Measurements from ENCODE around the gene MAD1L1. TPM values are rescaled to one million over a fixed set of nuclear protein-coding genes. Genes with fewer than 3 reads are reported as not detected.

Gene MAD1L1
- total RNA-seq, 1 donor from 2014 or later: 48.4 TPM

- Histone ChIP-seq H3K27ac (no peak overlapping the region), H3K4me1 (peaks cover 4% of the 10 kb centered on the region), H3K4me3 (no peak overlapping the region), H3K27me3 (no peaks in the 10 kb centered on the region), H3K36me3 (peaks cover 32% of the 10 kb centered on the region), H3K9me3 (no peaks in the 10 kb centered on the region)
- DNase-seq (peak; percentile 37), ATAC-seq (no peak)
- intact Hi-C loops (cut with DNase I): no loop called here
- TF ChIP-seq CTCF (IDR thresholded peaks at IDR 0.05): no peak
These were observed 28.9 kb downstream of the MAD1L1 start for GRCh38 chr7:2203766-2204300.

- no peak for TF ChIP-seq CTCF (IDR thresholded peaks at IDR 0.05)
- Histone ChIP-seq H3K4me1 (peaks cover 4% of the 10 kb centered on the region), H3K9me3 (no peaks in the 10 kb centered on the region), H3K27ac (no peak overlapping the region), H3K27me3 (no peaks in the 10 kb centered on the region), H3K4me3 (no peak overlapping the region), H3K36me3 (peaks cover 28% of the 10 kb centered on the region)
- intact Hi-C loops (cut with DNase I): no loop called here
- no peak for ATAC-seq
- DNase-seq: peak; percentile 57
These were observed 29.6 kb downstream of the MAD1L1 start for GRCh38 chr7:2202901-2203765.

- no peak for ATAC-seq
- DNase-seq: peak; percentile 48
- Histone ChIP-seq H3K4me3 (no peak overlapping the region), H3K9me3 (no peaks in the 10 kb centered on the region), H3K27me3 (no peaks in the 10 kb centered on the region), H3K27ac (no peak overlapping the region), H3K4me1 (peaks cover 4% of the 10 kb centered on the region), H3K36me3 (peaks cover 20% of the 10 kb centered on the region)
- no peak for TF ChIP-seq CTCF (IDR thresholded peaks at IDR 0.05)
- intact Hi-C loops (cut with DNase I): no loop called here
These were observed 30.4 kb downstream of the MAD1L1 start for GRCh38 chr7:2202361-2202761.

- peaks cover 4% of the 10 kb centered on the region for H3K4me1 ChIP-seq
- no peaks in the 10 kb centered on the region for H3K27me3 ChIP-seq
- ATAC-seq (no peak), DNase-seq (peak; percentile 51)
- H3K36me3 ChIP-seq: peaks cover 15% of the 10 kb centered on the region
- H3K27ac ChIP-seq: no peak overlapping the region
- H3K4me3 ChIP-seq: no peak overlapping the region
- no peaks in the 10 kb centered on the region for H3K9me3 ChIP-seq
- intact Hi-C loops (cut with DNase I): no loop called here
- no peak for TF ChIP-seq CTCF (IDR thresholded peaks at IDR 0.05)
These were observed 30.9 kb downstream of the MAD1L1 start for GRCh38 chr7:2201686-2202360.

- DNase-seq: peak; percentile 39
- Histone ChIP-seq H3K9me3 (no peaks in the 10 kb centered on the region), H3K27ac (no peak overlapping the region), H3K27me3 (no peaks in the 10 kb centered on the region), H3K36me3 (peaks cover 12% of the 10 kb centered on the region), H3K4me1 (peaks cover 4% of the 10 kb centered on the region), H3K4me3 (no peak overlapping the region)
- intact Hi-C loops (cut with DNase I): no loop called here
- no peak for ATAC-seq
- no peak for TF ChIP-seq CTCF (IDR thresholded peaks at IDR 0.05)
These were observed 31.6 kb downstream of the MAD1L1 start for GRCh38 chr7:2201128-2201527.

All from upper lobe of right lung (tissue), 1 donor.